WTC11 (cell line): ENCODE results near the gene FDPS.
A peak's percentile ranks its signal among the peaks of the same experiment; 100 is the strongest.

Experiments used
- KAT7 ChIP-seq: sonication (generic); formaldehyde crosslinking; IDR thresholded peaks from 2 replicates; pipeline ENCODE4 v1.8.1; 2023; ENCODE audit warnings: missing genetic modification reagents, mild to moderate bottlenecking, borderline replicate concordance
- TF ChIP-seq, protein P1 (sequence below): fragments of 200-600 bp; IDR thresholded peaks from 2 replicates; pipeline ENCODE4 v1.8.0; 2022; ENCODE audit warnings: antibody characterized with exemption

DNA sequence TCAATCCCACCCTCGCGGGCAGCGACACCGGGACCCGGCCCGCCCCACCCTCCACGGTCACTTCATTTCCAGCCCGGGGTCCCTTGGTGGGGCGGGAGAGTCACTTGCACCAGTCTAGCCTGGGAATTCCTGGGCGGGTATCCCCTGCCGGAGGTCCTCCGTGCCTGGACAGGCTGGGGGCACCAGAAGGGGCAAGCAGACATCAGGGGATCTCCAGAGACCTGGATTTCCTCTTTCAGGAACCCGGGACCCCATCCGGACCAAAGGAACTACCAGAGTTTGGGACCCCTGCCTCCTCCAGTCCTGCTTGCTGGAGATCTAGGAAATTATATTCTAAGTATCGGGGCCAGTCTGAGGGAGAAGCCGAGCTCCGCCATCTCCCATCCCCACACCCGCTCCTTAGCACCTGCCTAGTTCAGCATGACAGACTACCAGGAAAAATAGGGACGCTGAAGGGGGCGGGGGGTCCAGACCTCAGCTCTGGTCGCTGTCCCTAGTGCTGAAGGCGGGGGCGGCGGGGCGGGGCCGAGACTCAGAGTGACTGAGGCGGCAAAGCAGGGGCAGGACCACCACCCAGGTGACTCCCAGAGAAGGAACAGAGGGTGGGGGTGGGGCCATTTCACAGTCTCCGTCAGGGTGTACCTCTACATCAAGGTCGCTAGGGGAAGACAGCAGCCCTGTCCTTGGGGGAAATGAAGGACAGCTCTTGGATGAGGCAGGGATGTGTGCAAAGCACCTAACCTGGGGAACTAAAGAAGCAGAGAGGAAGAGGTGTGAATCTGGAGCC, 30.6 kb upstream of the FDPS start:
- no peak for TF ChIP-seq KAT7 (CRISPR knock-in tag)
- TF ChIP-seq, protein P1, sequence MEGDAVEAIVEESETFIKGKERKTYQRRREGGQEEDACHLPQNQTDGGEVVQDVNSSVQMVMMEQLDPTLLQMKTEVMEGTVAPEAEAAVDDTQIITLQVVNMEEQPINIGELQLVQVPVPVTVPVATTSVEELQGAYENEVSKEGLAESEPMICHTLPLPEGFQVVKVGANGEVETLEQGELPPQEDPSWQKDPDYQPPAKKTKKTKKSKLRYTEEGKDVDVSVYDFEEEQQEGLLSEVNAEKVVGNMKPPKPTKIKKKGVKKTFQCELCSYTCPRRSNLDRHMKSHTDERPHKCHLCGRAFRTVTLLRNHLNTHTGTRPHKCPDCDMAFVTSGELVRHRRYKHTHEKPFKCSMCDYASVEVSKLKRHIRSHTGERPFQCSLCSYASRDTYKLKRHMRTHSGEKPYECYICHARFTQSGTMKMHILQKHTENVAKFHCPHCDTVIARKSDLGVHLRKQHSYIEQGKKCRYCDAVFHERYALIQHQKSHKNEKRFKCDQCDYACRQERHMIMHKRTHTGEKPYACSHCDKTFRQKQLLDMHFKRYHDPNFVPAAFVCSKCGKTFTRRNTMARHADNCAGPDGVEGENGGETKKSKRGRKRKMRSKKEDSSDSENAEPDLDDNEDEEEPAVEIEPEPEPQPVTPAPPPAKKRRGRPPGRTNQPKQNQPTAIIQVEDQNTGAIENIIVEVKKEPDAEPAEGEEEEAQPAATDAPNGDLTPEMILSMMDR, result peak; percentile 16; the same call in 1 of the 2 replicates
